Forelimb muscle (tissue), 1 donor: ENCODE results near the gene EFCAB12. TPM values are rescaled to one million over a fixed set of nuclear protein-coding genes. Genes with fewer than 3 reads are reported as not detected.
A peak's percentile ranks its signal among the peaks of the same experiment; 100 is the strongest.

Source experiments
- DNase-seq: peaks from one replicate; pipeline ENCODE4 v3.0.0-alpha.2; 2013; ENCODE audit warnings: low read depth
- polyA plus RNA-seq: library from polyadenylated mRNA; unstranded; fragments of 120-200 nt; gene quantifications from one replicate; pipeline ENCODE4 v1.2.1, GENCODE V29; 2013; ENCODE audit not compliant: insufficient read length

The EFCAB12 gene
- polyA plus RNA-seq: 0.13 TPM

GRCh38 chr3:129428376-129429079, at the start of gene EFCAB12:
Gene EFCAB12 (minus strand): TSS chr3:129428636. CDS start chr3:129428488, 148 bp downstream.
- peak; percentile 82 for DNase-seq

- no peak for DNase-seq
Measured at GRCh38 chr3:129476586-129476985, 48.1 kb upstream of the EFCAB12 start.

GRCh38 chr3:129475863-129476262, 47.4 kb upstream of the EFCAB12 start:
- DNase-seq: no peak

GRCh38 chr3:129474984-129475804, 46.8 kb upstream of the EFCAB12 start:
- no peak for DNase-seq

GRCh38 chr3:129473769-129474152, 45.3 kb upstream of the EFCAB12 start:
- DNase-seq: no peak

- no peak for DNase-seq
Measured at GRCh38 chr3:129473067-129473768, 44.8 kb upstream of the EFCAB12 start.

- no peak for DNase-seq
Measured at GRCh38 chr3:129470861-129471260, 42.4 kb upstream of the EFCAB12 start.

GRCh38 chr3:129469026-129469425, 40.6 kb upstream of the EFCAB12 start:
- DNase-seq: no peak

- DNase-seq: no peak
Measured at GRCh38 chr3:129467932-129468331, 39.5 kb upstream of the EFCAB12 start.

- no peak for DNase-seq
Measured at GRCh38 chr3:129463716-129464115, 35.3 kb upstream of the EFCAB12 start.

GRCh38 chr3:129463094-129463493, 34.7 kb upstream of the EFCAB12 start:
- no peak for DNase-seq

GRCh38 chr3:129462361-129462968, 34.0 kb upstream of the EFCAB12 start:
- no peak for DNase-seq

- DNase-seq: no peak
Measured at GRCh38 chr3:129461461-129462146, 33.2 kb upstream of the EFCAB12 start.

- no peak for DNase-seq
Measured at GRCh38 chr3:129461022-129461421, 32.6 kb upstream of the EFCAB12 start.

- DNase-seq: no peak
Measured at GRCh38 chr3:129460572-129460971, 32.1 kb upstream of the EFCAB12 start.

GRCh38 chr3:129460155-129460554, 31.7 kb upstream of the EFCAB12 start:
- no peak for DNase-seq

GRCh38 chr3:129453732-129454131, 25.3 kb upstream of the EFCAB12 start:
- DNase-seq: no peak

GRCh38 chr3:129449279-129450115, 21.1 kb upstream of the EFCAB12 start:
- DNase-seq: no peak

- DNase-seq: no peak
Measured at GRCh38 chr3:129448186-129448895, 19.9 kb upstream of the EFCAB12 start.

- no peak for DNase-seq
Measured at GRCh38 chr3:129446926-129447325, 18.5 kb upstream of the EFCAB12 start.
